ENCODE measurements around the gene MRPS34.
A peak's percentile ranks its signal among the peaks of the same experiment; 100 is the strongest.

The MRPS34 gene

GRCh38 chr16:1794221-1794871, 21.4 kb upstream of the MRPS34 start:
- no peak for DNase-seq

DNA sequence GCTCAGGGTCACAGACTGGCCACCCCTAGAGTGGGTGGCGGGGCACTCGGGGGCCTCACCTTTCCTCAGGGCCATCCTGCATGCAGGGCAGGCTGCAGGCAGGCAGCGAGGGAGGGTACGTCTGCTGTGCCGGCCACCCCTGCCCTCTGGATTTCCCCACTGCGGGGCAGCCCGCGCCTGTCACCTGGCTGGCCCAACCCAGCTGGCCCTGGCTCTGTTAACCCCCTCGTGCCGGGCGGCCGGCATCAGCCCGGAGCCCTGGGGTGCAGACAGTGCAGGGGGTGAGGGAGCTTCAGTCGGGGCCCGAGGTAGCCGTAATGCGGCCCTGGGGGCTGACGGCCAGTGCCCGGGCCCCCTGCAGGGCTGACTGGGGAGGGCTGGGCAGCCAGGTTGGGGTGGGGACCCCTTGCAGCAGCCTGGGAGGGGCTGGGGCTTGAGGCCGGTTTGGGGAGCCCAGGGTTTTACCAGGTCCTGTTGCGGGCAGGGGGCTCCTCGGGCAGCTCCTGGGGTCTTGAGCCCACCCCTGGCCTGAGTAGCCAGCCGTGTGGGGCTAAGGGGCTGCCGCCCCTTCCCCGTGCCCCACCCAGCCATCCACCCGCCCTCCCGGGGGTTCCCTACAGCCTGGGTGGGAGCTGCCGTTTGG, 20.8 kb upstream of the MRPS34 start, which contains the start of gene IGFALS:
TSS of gene IGFALS (minus strand) at position 128 of the 643 bp plus-strand sequence. CDS start at position 75, 53 bp downstream.
- no peak for DNase-seq

- no peak for DNase-seq
Measured at GRCh38 chr16:1792836-1793577, 20.1 kb upstream of the MRPS34 start.

DNA sequence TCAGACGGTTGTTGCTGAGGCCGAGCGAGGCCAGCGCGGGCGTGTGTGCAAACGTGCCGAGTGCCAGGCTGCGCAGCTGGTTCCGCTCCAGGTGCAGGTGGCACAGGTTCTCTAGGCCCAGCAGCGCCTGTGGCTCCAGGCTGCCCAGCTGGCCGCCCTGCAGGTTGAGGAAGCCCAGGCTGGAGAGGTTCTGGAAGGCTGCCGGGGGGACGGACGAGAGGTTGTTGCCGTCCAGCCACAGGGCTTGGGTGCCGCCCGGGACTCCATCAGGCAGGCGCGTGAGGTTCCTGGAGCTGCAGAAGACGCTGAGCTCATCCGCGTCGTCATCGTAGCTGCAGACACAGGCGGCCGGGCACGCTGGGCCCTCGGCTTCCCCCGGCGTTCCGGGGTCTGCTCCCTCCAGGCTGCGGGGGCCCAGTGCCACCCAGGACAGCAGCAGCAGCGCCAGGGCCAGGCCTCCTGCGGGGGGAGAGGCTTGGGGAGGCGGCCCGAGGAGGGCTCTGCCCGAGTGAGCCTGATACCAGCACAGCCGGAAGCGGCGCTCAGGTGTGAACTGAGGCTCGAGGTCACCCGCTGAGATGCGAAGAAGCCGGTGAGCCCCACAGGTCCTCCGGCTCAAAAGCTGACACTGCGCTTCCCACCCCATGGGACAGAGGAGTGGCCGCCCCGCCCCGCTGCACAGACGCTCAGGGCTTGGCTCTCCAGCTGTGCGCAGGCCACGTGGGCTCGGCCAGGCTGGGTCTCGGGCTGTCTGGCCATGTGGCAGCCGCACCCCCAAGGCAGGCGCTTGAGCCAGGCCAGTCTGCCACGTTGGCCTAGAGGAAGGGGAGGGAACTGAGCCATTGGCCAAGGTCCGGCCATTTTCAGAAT, 19.2 kb upstream of the MRPS34 start:
- no peak for DNase-seq

DNA sequence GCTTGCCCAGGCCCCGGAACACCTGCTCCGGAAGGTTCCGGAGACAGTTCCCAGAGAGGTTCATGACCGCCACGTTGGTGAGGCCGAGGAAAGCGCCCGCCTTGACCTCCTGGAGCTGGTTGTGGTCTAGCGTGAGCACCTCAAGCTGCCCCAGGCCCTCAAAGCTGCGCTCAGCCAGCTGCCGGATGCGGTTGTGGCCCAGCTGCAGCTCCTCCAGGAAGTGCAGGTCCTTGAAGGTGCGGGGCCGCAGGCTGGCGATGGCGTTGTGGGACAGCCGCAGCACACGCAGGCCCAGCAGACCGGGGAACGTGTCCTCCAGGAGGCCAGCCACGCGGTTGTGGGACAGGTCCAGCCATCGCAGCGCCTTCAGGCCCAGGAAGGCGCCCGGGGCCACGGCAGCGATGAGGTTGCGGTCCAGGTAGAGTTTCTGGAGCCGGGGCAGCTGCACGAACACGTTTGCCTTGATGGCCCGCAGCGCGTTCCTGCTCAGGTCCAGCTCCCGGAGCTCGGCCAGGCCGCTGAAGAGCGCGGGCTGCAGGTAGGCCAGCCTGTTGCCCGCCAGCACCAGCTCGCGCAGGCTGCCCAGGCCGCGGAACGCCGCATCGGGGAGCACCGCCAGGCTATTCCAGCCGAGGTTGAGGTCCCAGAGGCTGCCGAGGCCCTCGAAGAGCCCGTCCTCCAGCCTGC, 18.5 kb upstream of the MRPS34 start:
- DNase-seq: no peak

GRCh38 chr16:1790611-1791255, 17.8 kb upstream of the MRPS34 start:
- DNase-seq: no peak

DNA sequence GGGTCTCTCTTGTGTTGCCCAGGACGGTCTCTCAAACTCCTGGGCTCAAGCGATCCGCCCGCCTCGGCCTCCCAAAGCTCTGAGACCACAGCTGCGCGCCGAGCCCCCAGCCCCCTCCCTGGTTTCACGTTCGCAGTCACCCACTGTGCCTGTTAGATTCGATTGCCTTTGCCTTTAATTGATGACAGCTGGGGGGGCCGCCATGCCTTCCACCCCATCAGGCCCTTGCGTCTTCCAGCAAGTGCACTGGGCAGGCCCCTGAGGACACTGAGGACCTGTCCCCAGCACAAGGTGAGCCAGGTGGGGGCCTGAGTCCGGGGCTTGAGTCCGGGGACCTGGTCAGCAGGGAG, 17.3 kb upstream of the MRPS34 start:
- DNase-seq: no peak

DNA sequence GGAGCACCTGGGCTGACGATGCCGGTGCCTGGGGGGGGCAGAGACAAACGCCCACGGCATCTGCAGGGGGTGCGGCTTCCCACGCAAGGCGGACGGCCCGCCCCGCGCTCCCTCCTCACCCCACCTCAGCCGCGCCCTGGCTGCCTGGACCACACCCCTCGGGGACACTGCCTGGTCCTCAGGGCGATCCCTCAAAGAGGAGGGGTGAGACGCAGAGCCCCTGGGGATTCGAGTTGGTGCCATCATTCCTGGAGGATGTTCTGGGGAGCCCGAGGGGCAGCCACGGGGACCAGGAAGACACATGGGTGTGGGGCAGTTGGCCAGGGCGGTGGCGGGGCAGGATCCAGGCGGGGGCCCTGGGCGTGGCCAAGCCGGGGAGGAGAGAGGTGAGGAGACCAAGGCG, 16.7 kb upstream of the MRPS34 start:
- no peak for DNase-seq

- no peak for DNase-seq
Measured at GRCh38 chr16:1788708-1789100, 15.8 kb upstream of the MRPS34 start.

DNA sequence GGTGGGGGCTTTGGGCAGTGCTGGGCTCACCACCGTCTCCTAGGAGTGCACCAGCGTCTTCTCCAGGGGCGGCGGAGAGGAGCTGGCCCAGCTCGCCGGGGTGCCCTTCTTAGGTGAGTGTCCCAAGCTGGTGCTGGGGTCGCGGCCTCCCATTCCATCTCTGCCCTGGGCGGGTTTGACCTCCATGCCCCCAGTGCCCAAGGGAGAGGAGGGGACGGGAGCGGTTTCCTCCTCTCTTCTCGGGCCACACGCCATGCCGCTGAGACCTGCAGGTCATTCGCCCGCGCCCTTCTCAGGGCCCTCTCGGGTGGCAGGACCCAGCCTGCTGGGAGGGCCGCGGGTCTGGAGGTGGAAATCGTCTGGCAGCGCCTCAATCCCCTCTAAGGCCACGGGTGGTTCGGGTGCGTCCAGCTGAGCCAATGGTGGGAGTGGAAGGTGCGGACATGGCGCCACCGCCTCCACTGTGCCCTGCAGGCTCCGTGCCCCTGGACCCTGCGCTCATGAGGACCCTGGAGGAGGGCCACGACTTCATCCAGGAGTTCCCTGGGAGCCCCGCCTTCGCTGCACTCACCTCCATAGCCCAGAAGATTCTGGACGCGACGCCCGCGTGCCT, 15.3 kb upstream of the MRPS34 start:
- no peak for DNase-seq

DNA sequence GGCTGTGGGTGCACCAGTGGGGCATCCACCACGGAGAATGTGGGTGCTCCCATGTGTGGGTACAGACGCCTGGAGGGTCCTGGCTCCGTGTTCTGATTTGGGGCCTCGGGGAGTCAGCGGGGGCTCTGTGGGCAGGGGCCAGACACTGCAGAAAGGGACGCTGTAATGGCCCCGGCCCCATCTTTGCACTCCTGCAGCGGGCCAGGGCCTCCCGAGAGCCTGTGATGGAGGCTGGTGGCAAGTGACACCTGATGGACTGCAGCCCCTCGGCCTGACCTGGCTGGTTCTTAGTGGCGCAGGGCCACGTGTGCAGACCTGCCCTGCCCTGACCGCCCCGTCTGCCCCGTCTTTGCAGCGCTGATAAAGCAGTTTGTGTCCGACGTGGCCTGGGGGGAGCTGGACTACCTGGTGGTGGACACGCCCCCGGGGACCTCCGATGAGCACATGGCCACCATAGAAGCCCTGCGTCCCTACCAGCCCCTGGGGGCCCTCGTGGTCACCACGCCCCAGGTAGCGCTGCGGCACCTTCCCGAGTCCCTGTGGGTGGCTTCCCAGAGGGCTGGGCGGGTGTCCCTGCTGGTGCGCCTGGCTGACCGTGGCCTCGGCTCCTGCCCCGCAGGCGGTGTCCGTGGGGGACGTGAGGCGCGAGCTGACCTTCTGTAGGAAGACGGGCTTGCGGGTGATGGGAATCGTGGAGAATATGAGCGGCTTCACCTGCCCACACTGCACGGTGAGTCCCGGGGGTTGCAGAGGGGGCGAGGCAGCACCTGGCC, 14.6 kb upstream of the MRPS34 start:
- no peak for DNase-seq

DNA sequence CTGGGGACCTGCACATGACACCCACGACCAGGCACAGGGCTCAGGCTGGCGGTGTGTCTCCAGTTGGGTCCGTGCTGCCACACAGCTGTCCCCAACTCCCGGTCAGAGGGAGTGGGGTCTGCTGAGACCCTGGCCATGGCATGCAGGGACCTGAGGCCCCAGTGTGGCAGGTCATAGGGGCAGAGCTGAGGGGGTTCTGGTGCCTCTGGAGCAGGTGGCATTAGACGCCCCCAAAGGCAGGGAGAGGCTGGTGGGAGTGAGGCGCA, 14.1 kb upstream of the MRPS34 start:
- DNase-seq: no peak

DNA sequence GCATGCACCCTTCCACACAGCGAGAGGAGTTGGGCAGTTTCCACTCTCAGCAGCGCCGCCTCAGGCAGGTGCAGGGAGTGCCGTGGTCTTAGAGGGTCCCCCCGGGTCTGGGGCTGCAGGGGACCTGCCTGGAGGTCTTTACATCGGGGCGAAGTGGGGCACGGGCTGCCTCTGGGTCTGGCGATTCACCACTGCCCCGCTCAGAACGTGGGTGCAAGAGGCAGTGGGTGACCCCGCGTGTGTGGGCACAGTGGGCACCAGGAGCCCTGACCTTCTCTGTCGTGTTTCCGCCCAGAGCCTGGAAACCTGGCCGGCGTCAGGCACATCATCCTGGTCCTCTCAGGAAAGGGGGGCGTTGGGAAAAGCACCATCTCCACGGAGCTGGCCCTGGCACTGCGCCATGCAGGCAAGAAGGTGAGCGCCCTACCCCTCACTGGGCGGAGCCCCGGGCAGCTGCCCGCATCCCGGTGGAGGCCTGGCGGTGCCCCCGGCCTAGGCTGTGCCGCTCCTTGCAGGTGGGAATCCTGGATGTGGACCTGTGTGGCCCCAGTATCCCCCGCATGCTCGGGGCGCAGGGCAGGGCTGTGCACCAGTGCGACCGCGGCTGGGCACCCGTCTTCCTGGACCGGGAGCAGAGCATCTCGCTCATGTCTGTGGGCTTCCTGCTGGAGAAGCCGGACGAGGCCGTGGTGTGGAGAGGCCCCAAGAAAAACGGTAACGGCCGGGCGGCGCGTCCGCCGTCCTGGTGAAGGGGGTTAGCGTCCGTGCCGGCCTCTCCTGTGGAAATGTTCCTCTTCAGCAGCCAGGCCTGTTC, 13.5 kb upstream of the MRPS34 start:
- no peak for DNase-seq

GRCh38 chr16:1785846-1786170, 12.9 kb upstream of the MRPS34 start:
- DNase-seq: no peak

DNA sequence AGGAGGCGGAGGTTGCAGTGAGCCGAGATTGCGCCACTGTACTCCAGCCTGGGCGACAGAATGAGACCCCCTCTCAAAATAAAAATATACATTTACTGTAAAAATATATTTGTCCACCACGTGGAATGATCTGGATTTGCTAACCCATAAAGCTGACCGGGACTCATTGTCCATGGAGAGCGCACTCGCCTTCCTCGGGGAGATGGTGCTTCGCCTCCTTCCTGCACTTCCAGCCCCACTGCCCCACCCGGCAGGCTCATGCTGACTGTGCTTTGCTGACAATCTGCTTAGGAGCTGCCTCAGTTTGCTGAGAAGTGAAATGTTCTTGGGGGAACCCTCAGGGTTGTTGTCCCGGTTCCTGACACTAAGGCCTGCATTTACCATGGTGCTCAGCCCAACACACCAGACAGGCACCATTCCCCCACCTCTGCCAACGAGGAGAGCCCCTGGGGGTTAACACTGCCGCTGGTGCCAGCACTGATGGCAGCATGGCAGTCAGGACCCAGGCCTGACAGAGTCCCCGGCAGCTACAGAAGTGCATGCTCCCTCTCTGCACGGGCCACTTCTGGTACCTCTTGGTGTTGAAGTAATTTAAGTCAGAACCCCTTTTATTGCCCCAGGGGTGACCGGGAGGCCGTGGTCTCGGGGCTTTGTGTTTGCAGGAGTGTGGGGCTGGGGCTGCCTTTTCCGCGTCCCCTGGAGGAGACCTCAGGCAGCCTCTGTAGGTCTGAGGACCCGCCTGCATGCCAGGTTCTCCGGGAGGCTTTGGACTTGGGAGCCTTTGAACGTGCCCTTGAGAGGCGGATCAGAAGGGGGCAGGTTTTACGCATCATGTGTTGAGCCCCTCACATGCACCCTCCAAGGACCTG, 12.3 kb upstream of the MRPS34 start:
- no peak for DNase-seq

GRCh38 chr16:1782408-1783264, 9.7 kb upstream of the MRPS34 start, which contains the start of the genes NUBP2 and SPSB3:
Gene NUBP2 (plus strand): TSS chr16:1782960. CDS start chr16:1783021, 61 bp downstream.
Gene SPSB3 (minus strand): TSS chr16:1782571. CDS start chr16:1781483, 1,088 bp downstream.
- peak; percentile 100 for DNase-seq

- DNase-seq: peak; percentile 24 to 43
Measured at GRCh38 chr16:1781758-1782407, 8.9 kb upstream of the MRPS34 start.
